HG03060 (cell line): ENCODE results near the gene GLI3.

Experiments used
- ATAC-seq: cut with Tn5 transposase; IDR thresholded peaks from one replicate; pipeline ENCODE4 v1.9.1; 2021; ENCODE audit warnings: low read depth, moderate number of reproducible peaks; ENCODE audit not compliant: unreplicated experiment

Gene GLI3

GRCh38 chr7:42236976-42237810, at the start of gene GLI3:
Gene GLI3, minus strand, starts transcription at chr7:42237209. Its CDS starts 13,956 bp downstream, at chr7:42223253.
- no peak for ATAC-seq

- ATAC-seq, result no peak
These were observed 48.4 kb upstream of the GLI3 start for GRCh38 chr7:42285383-42285824.

GRCh38 chr7:42283553-42283952, 46.5 kb upstream of the GLI3 start:
- no peak for ATAC-seq

GRCh38 chr7:42278344-42278743, 41.3 kb upstream of the GLI3 start:
- no peak for ATAC-seq

GRCh38 chr7:42274053-42274452, 37.0 kb upstream of the GLI3 start:
- ATAC-seq, result no peak

- no peak for ATAC-seq
These were observed 36.0 kb upstream of the GLI3 start for GRCh38 chr7:42272793-42273665.

GRCh38 chr7:42269161-42269560, 32.2 kb upstream of the GLI3 start:
- ATAC-seq, result no peak

GRCh38 chr7:42264702-42265101, 27.7 kb upstream of the GLI3 start:
- no peak for ATAC-seq

GRCh38 chr7:42263971-42264370, 27.0 kb upstream of the GLI3 start:
- no peak for ATAC-seq

GRCh38 chr7:42262964-42263363, 26.0 kb upstream of the GLI3 start:
- no peak for ATAC-seq

GRCh38 chr7:42254217-42254616, 17.2 kb upstream of the GLI3 start:
- no peak for ATAC-seq

GRCh38 chr7:42253316-42253715, 16.3 kb upstream of the GLI3 start:
- ATAC-seq, result no peak

- no peak for ATAC-seq
These were observed 13.4 kb upstream of the GLI3 start for GRCh38 chr7:42250411-42250810.

GRCh38 chr7:42248579-42248978, 11.6 kb upstream of the GLI3 start:
- no peak for ATAC-seq

GRCh38 chr7:42247301-42247700, 10.3 kb upstream of the GLI3 start:
- no peak for ATAC-seq

- ATAC-seq, result no peak
These were observed 7.8 kb upstream of the GLI3 start for GRCh38 chr7:42244828-42245227.

GRCh38 chr7:42242381-42242780, 5.4 kb upstream of the GLI3 start:
- ATAC-seq, result no peak

- no peak for ATAC-seq
These were observed 4.4 kb upstream of the GLI3 start for GRCh38 chr7:42241424-42241823.

- ATAC-seq, result no peak
These were observed 3.4 kb upstream of the GLI3 start for GRCh38 chr7:42240416-42240815.

- no peak for ATAC-seq
These were observed 1.8 kb upstream of the GLI3 start for GRCh38 chr7:42238709-42239366.
